Hepatocyte (in vitro differentiated cells): Measurements from ENCODE around the gene RNASEH2A. TPM values are rescaled to one million over a fixed set of nuclear protein-coding genes. Genes with fewer than 3 reads are reported as not detected.

Experiments
- DNase-seq: peaks from one replicate; pipeline ENCODE4 v3.0.0-alpha.2; 2016; ENCODE audit warnings: low spot score
- H2AFZ ChIP-seq: fragments of 200-600 bp; sonication (generic); 2 replicates; pipeline ENCODE4 v1.6.0; 2016; ENCODE audit warnings: antibody characterized with exemption, mild to moderate bottlenecking
- H3K27ac ChIP-seq: fragments of 200-600 bp; sonication (generic); 2 replicates; pipeline ENCODE4 v1.5.1; 2016; ENCODE audit warnings: mild to moderate bottlenecking
- H3K27me3 ChIP-seq: fragments of 200-600 bp; sonication (generic); 2 replicates; pipeline ENCODE4 v1.6.1; 2016
- H3K36me3 ChIP-seq: fragments of 200-600 bp; sonication (generic); replicated peaks from 2 replicates; pipeline ENCODE4 v1.5.1; 2016; ENCODE audit warnings: low read depth; ENCODE audit not compliant: insufficient read depth
- H3K4me1 ChIP-seq: fragments of 200-600 bp; sonication (generic); 2 replicates; pipeline ENCODE4 v1.5.1; 2016; ENCODE audit warnings: mild to moderate bottlenecking, moderate library complexity; ENCODE audit not compliant: insufficient read depth
- H3K4me2 ChIP-seq: fragments of 200-600 bp; sonication (generic); 2 replicates; pipeline ENCODE4 v1.6.0; 2016
- H3K4me3 ChIP-seq: fragments of 200-600 bp; sonication (generic); 2 replicates; pipeline ENCODE4 v1.5.1; 2016; ENCODE audit warnings: mild to moderate bottlenecking
- H3K79me2 ChIP-seq: fragments of 200-600 bp; sonication (generic); 2 replicates; pipeline ENCODE4 v1.6.0; 2017; ENCODE audit warnings: mild to moderate bottlenecking
- H3K9me2 ChIP-seq: fragments of 200-600 bp; sonication (generic); replicated peaks from 2 replicates; pipeline ENCODE4 v1.6.0; 2017; ENCODE audit warnings: mild to moderate bottlenecking; ENCODE audit not compliant: insufficient read depth
- H3K9me3 ChIP-seq: fragments of 200-600 bp; sonication (generic); 2 replicates; pipeline ENCODE4 v1.5.1; 2016; ENCODE audit warnings: low read depth, mild to moderate bottlenecking
- H4K20me1 ChIP-seq: fragments of 200-600 bp; sonication (generic); 2 replicates; pipeline ENCODE4 v1.6.0; 2016; ENCODE audit warnings: mild to moderate bottlenecking; ENCODE audit not compliant: insufficient read depth, poor library complexity, severe bottlenecking
- CTCF ChIP-seq: fragments of 200-600 bp; sonication (generic); IDR thresholded peaks from 2 replicates; pipeline ENCODE4 v1.5.1; 2016; ENCODE audit warnings: antibody characterized with exemption, mild to moderate bottlenecking; ENCODE audit not compliant: poor library complexity
- EZH2 ChIP-seq: fragments of 200-600 bp; sonication (generic); IDR thresholded peaks from 2 replicates; pipeline ENCODE4 v1.6.1; 2016; ENCODE audit warnings: antibody characterized with exemption, mild to moderate bottlenecking, borderline replicate concordance
- EZH2phosphoT487 ChIP-seq: fragments of 200-600 bp; sonication (generic); IDR thresholded peaks from one replicate; pipeline ENCODE4 v1.6.1; 2018; ENCODE audit warnings: antibody characterized with exemption, mild to moderate bottlenecking, low read depth, moderate library complexity; ENCODE audit not compliant: unreplicated experiment, severe bottlenecking
- WGBS: methylation state at CpG from one replicate; pipeline ENCODE4 v1.1.6; 2016; ENCODE audit warnings: low lambda C conversion rate; ENCODE audit errors: missing lambda C conversion rate; 5-methylcytosine and 5-hydroxymethylcytosine counted together
- polyA plus RNA-seq: library from polyadenylated mRNA; unstranded; fragments of >200 nt; fragmentation: Nextera tagmentation; extraction: Ambion mirVana; gene quantifications from 2 replicates; pipeline ENCODE4 v1.2.1, GENCODE V29; 2016
- total RNA-seq: library from RNA; depleted of rRNA; stranded (reverse); fragments of >200 nt; gene quantifications from 2 replicates; pipeline ENCODE4 v1.2.3, GENCODE V29; 2014

RNASEH2A gene
- total and polyA plus RNA-seq, 2 experiments from 2014 or later: 9.3 to 25.7 TPM

GRCh38 chr19:12847159-12848139 is 41.1 kb downstream of the RNASEH2A start:
- H3K27me3 ChIP-seq: no peaks in the 10 kb centered on the region
- DNase-seq: peak; percentile 93
- no peaks in the 10 kb centered on the region for H3K9me3 ChIP-seq
- no peak overlapping the region for H3K4me3 ChIP-seq
- no peak overlapping the region for H3K27ac ChIP-seq
- H4K20me1 ChIP-seq: no peaks in the 10 kb centered on the region
- H3K79me2 ChIP-seq: no peaks in the 10 kb centered on the region
- 27% methylated on average over 63 of the region's 69 CpGs for WGBS
- TF ChIP-seq EZH2phosphoT487 (no peak), CTCF (peak; percentile 99), EZH2 (no peak)
- no peaks in the 10 kb centered on the region for H3K36me3 ChIP-seq
- no peaks in the 10 kb centered on the region for H3K9me2 ChIP-seq
- peak overlapping the region; percentile 59 for H2AFZ ChIP-seq
- no peaks in the 10 kb centered on the region for H3K4me1 ChIP-seq
- peak overlapping the region; percentile 76 for H3K4me2 ChIP-seq

GRCh38 chr19:12856653-12857052 is 50.3 kb downstream of the RNASEH2A start:
- no peak for TF ChIP-seq EZH2
- no peak for TF ChIP-seq CTCF
- TF ChIP-seq EZH2phosphoT487: no peak
- Histone ChIP-seq H4K20me1 (no peaks in the 10 kb centered on the region), H2AFZ (no peak overlapping the region), H3K79me2 (no peaks in the 10 kb centered on the region), H3K27ac (no peak overlapping the region), H3K36me3 (no peaks in the 10 kb centered on the region), H3K27me3 (no peaks in the 10 kb centered on the region), H3K4me1 (no peaks in the 10 kb centered on the region), H3K9me3 (no peaks in the 10 kb centered on the region), H3K4me2 (no peak overlapping the region), H3K9me2 (no peaks in the 10 kb centered on the region), H3K4me3 (no peak overlapping the region)
- DNase-seq: no peak
- WGBS: 79% methylated on average over 1 of the region's 1 CpG

- DNase-seq: no peak
- no peak for TF ChIP-seq CTCF
- TF ChIP-seq EZH2: no peak
- no peak for TF ChIP-seq EZH2phosphoT487
- no peaks in the 10 kb centered on the region for H3K9me2 ChIP-seq
- no peaks in the 10 kb centered on the region for H4K20me1 ChIP-seq
- no peak overlapping the region for H2AFZ ChIP-seq
- no peak overlapping the region for H3K4me3 ChIP-seq
- no peaks in the 10 kb centered on the region for H3K79me2 ChIP-seq
- H3K27me3 ChIP-seq: no peaks in the 10 kb centered on the region
- no peak overlapping the region for H3K4me2 ChIP-seq
- WGBS: 97% methylated on average over 35 of the region's 35 CpGs
- no peak overlapping the region for H3K27ac ChIP-seq
- no peaks in the 10 kb centered on the region for H3K9me3 ChIP-seq
- H3K4me1 ChIP-seq: no peaks in the 10 kb centered on the region
- no peaks in the 10 kb centered on the region for H3K36me3 ChIP-seq
These were observed 51.9 kb downstream of the RNASEH2A start for GRCh38 chr19:12858041-12858928.
